Neutrophil (primary cell): Measurements from ENCODE around the gene CHST11.

Experiments used
- H3K27ac ChIP-seq: fragments of 200-600 bp; sonication (generic); 2 replicates; pipeline ENCODE4 v1.5.1; 2016; ENCODE audit warnings: mild to moderate bottlenecking, moderate library complexity
- H3K27me3 ChIP-seq: fragments of 200-600 bp; sonication (generic); 2 replicates; pipeline ENCODE4 v1.6.0; 2016; ENCODE audit warnings: mild to moderate bottlenecking
- H3K36me3 ChIP-seq: fragments of 200-600 bp; sonication (generic); 2 replicates; pipeline ENCODE4 v1.5.1; 2017
- H3K4me1 ChIP-seq, 2 experiments: fragments of 200-600 bp in 1 of 2; sonication (generic) in 1 of 2; 1 replicate in 1 of 2; 2 replicates in 1 of 2; pipeline versions ENCODE4 v1.5.1 to v1.6.1; 2013 to 2016; ENCODE audit warnings: low read depth in 1 of 2, low read length in 1 of 2, mild to moderate bottlenecking in 1 of 2, moderate library complexity in 1 of 2; ENCODE audit not compliant: control insufficient read depth in 1 of 2, insufficient read depth in 1 of 2
- H3K4me3 ChIP-seq, 2 experiments: fragments of 200-600 bp in 1 of 2; sonication (generic) in 1 of 2; 1 replicate in 1 of 2; 2 replicates in 1 of 2; pipeline ENCODE4 v1.5.1; 2013 to 2016; ENCODE audit warnings: low read depth in 1 of 2, low read length in 1 of 2, mild to moderate bottlenecking in 1 of 2, moderate library complexity in 1 of 2
- H3K9me3 ChIP-seq: fragments of 200-600 bp; sonication (generic); 2 replicates; pipeline ENCODE4 v1.5.1; 2016
- TF ChIP-seq, protein P1 (sequence below): fragments of 200-600 bp; sonication (generic); IDR thresholded peaks from 2 replicates; pipeline ENCODE4 v1.5.1; 2016; ENCODE audit warnings: antibody characterized with exemption

The CHST11 gene

DNA sequence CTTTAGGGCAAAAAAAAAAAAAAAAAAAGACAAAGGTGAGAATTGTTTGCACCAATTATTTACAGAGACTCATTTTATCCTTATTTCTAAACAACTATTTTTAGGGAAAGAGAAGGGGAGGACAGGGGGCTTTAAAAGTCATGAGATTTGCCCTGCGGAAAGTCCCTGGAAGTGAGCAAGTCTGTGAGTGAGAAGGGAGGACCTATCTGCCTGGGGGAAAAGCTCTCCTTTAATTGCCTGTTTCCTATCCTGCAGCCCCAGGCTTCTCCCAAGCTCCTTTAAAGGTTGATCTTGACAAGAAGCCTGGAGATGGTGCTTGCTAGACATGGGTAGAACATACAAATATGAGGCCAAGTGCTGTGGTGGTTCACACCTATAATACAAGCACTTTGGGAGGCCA is 8.3 kb upstream of the CHST11 start:
- Histone ChIP-seq H3K9me3 (peaks cover 6% of the 10 kb centered on the region), H3K36me3 (no peaks in the 10 kb centered on the region), H3K27me3 (no peaks in the 10 kb centered on the region), H3K27ac (no peak overlapping the region), H3K4me3 (no peak overlapping the region), H3K4me1 (no peaks in the 10 kb centered on the region)
- TF ChIP-seq, protein P1, sequence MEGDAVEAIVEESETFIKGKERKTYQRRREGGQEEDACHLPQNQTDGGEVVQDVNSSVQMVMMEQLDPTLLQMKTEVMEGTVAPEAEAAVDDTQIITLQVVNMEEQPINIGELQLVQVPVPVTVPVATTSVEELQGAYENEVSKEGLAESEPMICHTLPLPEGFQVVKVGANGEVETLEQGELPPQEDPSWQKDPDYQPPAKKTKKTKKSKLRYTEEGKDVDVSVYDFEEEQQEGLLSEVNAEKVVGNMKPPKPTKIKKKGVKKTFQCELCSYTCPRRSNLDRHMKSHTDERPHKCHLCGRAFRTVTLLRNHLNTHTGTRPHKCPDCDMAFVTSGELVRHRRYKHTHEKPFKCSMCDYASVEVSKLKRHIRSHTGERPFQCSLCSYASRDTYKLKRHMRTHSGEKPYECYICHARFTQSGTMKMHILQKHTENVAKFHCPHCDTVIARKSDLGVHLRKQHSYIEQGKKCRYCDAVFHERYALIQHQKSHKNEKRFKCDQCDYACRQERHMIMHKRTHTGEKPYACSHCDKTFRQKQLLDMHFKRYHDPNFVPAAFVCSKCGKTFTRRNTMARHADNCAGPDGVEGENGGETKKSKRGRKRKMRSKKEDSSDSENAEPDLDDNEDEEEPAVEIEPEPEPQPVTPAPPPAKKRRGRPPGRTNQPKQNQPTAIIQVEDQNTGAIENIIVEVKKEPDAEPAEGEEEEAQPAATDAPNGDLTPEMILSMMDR: no peak

DNA sequence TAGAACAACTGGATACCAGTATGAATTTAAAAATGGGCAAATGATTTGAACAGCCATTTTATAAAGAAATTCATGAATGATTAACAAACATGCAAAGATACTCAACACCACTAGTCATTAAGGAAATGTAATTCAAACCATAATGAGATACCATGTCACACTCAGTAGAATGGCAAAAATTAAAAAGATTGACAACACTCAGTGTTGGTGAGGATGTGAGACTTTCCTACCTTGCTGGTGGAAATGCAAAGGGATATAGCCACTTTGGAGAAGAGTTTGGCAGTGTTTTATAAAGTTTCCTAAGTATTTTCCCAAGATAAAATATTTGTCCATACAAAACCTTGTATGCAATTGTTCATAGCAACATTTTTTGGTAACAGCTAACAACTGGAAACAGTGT is 6.0 kb upstream of the CHST11 start:
- H3K27ac ChIP-seq: no peak overlapping the region
- peaks cover 11% of the 10 kb centered on the region for H3K27me3 ChIP-seq
- H3K4me1 ChIP-seq: no peaks in the 10 kb centered on the region
- TF ChIP-seq, protein P1: no peak
- no peaks in the 10 kb centered on the region for H3K36me3 ChIP-seq
- H3K9me3 ChIP-seq: peaks cover 6% of the 10 kb centered on the region
- H3K4me3 ChIP-seq: no peak overlapping the region

DNA sequence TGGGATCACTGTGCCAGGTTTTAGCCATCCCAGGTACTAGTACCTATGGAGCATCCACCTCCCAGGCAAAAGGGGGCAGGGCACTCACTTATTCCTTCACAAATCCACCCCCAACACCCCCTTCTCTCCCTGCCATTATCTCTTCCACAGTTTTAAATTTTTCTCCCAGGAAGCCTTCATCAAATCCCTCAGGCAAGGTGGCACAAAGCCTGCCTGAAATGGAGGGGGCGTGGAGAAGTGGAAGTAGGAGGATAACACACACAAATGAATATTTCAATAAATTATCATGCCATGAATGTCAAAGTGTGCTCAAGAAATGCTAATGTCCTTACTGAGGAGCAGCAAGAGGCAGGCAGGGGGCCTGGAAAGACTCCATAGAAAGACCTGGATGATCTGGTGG is 4.7 kb upstream of the CHST11 start:
- no peak overlapping the region for H3K27ac ChIP-seq
- H3K27me3 ChIP-seq: peaks cover 16% of the 10 kb centered on the region
- no peak overlapping the region for H3K4me3 ChIP-seq
- H3K36me3 ChIP-seq: no peaks in the 10 kb centered on the region
- TF ChIP-seq, protein P1: no peak
- H3K4me1 ChIP-seq: peaks cover 7% of the 10 kb centered on the region in 2 experiments
- H3K9me3 ChIP-seq: peaks cover 6% of the 10 kb centered on the region

DNA sequence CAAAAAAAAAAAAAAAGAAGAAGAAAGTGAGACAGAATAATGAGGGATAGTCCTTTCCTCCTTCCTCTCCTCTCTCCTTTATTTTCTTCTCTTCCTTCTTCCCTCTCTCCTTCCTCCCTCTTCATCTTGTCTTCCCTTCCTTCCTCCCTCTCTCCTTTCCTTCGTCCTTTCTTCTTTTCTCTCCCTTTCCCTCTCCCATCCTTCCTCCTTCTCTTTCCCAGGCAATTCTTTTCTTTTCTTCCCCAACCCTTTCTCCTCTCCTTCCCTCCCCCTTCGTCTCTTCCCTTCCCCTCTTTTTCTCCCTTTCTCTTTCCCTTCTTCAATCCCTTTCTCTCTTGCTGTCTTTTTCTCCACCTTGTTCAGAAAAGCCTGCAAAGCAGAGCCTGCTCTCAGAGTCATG is 3.6 kb upstream of the CHST11 start:
- Histone ChIP-seq H3K36me3 (no peaks in the 10 kb centered on the region), H3K9me3 (peaks cover 6% of the 10 kb centered on the region), H3K27me3 (peaks cover 16% of the 10 kb centered on the region), H3K27ac (no peak overlapping the region), H3K4me3 (no peak overlapping the region), H3K4me1 (peaks cover 7 to 9% of the 10 kb centered on the region in 2 experiments)
- TF ChIP-seq, protein P1: no peak

DNA sequence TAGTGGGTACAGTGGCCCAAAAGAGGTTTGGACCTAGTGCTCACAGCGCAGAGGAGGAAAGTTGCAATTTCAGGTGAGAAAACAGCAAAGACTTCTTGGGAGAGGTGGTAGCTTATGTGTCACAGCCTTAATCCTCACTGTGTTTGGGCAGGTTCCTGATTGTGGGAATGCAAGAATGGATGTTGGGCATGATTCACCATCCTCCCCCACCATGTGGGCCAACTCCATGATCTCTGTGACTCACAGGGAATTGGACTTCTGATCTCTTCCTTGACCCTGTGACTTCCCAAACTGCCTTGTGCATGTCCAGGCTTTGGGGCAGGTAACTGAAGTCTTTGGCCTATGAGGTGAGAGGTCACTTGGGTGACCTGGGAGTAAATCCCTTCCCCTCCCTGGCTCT is 1.8 kb upstream of the CHST11 start:
- Histone ChIP-seq H3K4me1 (peaks cover 17 to 26% of the 10 kb centered on the region in 2 experiments), H3K4me3 (no peak overlapping the region)

More for the DNA sequence above, 1.8 kb upstream of the CHST11 start:
- Histone ChIP-seq H3K36me3 (no peaks in the 10 kb centered on the region), H3K27ac (no peak overlapping the region), H3K27me3 (peaks cover 16% of the 10 kb centered on the region), H3K9me3 (peaks cover 6% of the 10 kb centered on the region)
- TF ChIP-seq, protein P1: no peak
